ENCODE measurements around the gene TLNRD1.

The TLNRD1 gene

DNA sequence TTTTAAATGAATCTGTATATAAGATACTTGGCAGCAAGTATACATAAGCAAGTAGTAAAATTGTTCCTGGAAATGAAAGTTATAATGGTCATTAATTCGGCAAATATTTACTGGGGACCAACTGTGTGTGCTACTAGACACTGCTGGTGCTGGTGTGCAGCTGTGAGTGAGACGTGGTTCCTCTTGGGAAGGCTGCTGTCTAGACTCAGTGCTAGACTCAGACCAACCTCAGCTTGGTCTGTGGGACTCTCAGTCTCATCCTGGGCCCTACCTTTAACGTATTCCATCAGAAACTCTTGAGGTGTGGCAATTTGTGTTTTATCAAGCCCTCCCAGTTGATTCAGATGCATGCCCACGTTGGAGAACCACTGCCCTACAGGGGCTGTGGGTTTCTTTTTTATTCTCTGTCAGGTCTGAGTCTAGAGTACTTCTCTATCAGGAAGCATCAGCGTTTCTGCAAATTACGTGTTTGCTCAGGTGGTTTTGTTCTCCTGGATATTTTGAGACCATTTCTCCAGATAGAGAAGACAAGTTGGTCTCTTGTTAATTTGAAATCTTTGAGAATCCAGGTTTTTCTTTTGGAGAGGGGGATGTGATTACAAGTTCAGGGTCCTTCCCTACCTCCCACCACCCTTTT is 6.8 kb downstream of the TLNRD1 start:
- H3K27me3 ChIP-seq (ENCODE audit: insufficient read depth, poor library complexity, severe bottlenecking), result no peaks in the 10 kb centered on the region
- H3K27ac ChIP-seq (replicated peaks), result no peak overlapping the region
- no peak for DNase-seq (ENCODE audit: low read depth in 1 of 2, low spot score in 1 of 2)
- no peak overlapping the region for H3K4me3 ChIP-seq (replicated peaks; ENCODE audit: insufficient read depth, low read length)
- TF ChIP-seq, protein P1, sequence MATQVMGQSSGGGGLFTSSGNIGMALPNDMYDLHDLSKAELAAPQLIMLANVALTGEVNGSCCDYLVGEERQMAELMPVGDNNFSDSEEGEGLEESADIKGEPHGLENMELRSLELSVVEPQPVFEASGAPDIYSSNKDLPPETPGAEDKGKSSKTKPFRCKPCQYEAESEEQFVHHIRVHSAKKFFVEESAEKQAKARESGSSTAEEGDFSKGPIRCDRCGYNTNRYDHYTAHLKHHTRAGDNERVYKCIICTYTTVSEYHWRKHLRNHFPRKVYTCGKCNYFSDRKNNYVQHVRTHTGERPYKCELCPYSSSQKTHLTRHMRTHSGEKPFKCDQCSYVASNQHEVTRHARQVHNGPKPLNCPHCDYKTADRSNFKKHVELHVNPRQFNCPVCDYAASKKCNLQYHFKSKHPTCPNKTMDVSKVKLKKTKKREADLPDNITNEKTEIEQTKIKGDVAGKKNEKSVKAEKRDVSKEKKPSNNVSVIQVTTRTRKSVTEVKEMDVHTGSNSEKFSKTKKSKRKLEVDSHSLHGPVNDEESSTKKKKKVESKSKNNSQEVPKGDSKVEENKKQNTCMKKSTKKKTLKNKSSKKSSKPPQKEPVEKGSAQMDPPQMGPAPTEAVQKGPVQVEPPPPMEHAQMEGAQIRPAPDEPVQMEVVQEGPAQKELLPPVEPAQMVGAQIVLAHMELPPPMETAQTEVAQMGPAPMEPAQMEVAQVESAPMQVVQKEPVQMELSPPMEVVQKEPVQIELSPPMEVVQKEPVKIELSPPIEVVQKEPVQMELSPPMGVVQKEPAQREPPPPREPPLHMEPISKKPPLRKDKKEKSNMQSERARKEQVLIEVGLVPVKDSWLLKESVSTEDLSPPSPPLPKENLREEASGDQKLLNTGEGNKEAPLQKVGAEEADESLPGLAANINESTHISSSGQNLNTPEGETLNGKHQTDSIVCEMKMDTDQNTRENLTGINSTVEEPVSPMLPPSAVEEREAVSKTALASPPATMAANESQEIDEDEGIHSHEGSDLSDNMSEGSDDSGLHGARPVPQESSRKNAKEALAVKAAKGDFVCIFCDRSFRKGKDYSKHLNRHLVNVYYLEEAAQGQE (IDR thresholded peaks at IDR 0.05; ENCODE audit: insufficient replicate concordance, low read depth), result no peak
- TF ChIP-seq, protein P2, sequence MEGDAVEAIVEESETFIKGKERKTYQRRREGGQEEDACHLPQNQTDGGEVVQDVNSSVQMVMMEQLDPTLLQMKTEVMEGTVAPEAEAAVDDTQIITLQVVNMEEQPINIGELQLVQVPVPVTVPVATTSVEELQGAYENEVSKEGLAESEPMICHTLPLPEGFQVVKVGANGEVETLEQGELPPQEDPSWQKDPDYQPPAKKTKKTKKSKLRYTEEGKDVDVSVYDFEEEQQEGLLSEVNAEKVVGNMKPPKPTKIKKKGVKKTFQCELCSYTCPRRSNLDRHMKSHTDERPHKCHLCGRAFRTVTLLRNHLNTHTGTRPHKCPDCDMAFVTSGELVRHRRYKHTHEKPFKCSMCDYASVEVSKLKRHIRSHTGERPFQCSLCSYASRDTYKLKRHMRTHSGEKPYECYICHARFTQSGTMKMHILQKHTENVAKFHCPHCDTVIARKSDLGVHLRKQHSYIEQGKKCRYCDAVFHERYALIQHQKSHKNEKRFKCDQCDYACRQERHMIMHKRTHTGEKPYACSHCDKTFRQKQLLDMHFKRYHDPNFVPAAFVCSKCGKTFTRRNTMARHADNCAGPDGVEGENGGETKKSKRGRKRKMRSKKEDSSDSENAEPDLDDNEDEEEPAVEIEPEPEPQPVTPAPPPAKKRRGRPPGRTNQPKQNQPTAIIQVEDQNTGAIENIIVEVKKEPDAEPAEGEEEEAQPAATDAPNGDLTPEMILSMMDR (IDR thresholded peaks at IDR 0.05; ENCODE audit: insufficient read depth, low read length), result no peak
- TF ChIP-seq SPI1 (IDR thresholded peaks at IDR 0.05; ENCODE audit: borderline replicate concordance, low read depth) (no peak), GABPA (IDR thresholded peaks at IDR 0.05; ENCODE audit: low read depth) (no peak), POLR2AphosphoS5 (IDR thresholded peaks at IDR 0.05; ENCODE audit: low read depth) (no peak)

DNA sequence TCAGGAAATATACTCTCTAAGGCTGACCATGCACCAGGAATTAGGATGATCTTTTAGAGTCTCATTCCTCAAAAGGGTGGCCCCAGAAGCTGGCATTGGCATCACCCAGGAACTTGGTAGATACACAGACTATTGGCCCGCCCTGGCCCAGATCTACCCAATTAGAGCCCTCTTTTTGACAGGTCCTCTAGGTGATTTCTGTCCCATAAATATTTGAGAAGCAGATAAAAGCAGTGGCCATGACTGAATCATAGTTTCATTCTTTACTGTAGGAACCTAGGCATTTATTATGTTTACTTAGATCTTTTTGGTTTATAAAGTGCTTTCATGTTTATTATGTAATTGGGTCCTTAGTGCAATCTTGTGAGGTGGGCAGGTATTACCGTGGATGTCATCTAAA is 7.6 kb downstream of the TLNRD1 start:
- Histone ChIP-seq H3K4me3 (replicated peaks; ENCODE audit: insufficient read depth, low read length) (no peak overlapping the region), H3K27ac (replicated peaks) (no peak overlapping the region), H3K27me3 (ENCODE audit: insufficient read depth, poor library complexity, severe bottlenecking) (no peaks in the 10 kb centered on the region)
- TF ChIP-seq POLR2AphosphoS5 (IDR thresholded peaks at IDR 0.05; ENCODE audit: low read depth), result no peak
- TF ChIP-seq, protein P1 (IDR thresholded peaks at IDR 0.05; ENCODE audit: insufficient replicate concordance, low read depth), result no peak
- no peak for TF ChIP-seq SPI1 (IDR thresholded peaks at IDR 0.05; ENCODE audit: borderline replicate concordance, low read depth)
- TF ChIP-seq, protein P2 (IDR thresholded peaks at IDR 0.05; ENCODE audit: insufficient read depth, low read length), result no peak
- no peak for DNase-seq (ENCODE audit: low read depth in 1 of 2, low spot score in 1 of 2)

DNA sequence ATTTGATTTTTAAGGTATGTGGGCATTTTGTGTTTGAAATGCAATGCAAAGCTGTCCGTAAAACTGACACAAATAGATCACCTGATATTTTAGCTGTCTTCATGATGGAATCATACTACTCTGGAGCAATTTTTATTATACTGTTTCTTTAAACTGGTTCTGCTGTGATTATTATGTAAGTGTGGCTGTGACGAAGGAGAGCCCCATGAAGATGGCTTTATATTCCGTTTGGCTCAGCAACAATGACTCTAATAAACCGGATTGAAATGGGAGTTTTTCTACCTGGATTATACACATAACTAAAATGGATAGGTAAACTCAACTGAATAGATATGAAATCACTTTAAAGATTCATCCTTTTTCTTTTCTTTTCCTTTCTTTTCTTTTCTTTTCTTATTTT is 9.4 kb downstream of the TLNRD1 start:
- no peaks in the 10 kb centered on the region for H3K27me3 ChIP-seq (ENCODE audit: insufficient read depth, poor library complexity, severe bottlenecking)
- no peak for TF ChIP-seq GABPA (IDR thresholded peaks at IDR 0.05; ENCODE audit: low read depth)
- TF ChIP-seq, protein P2 (IDR thresholded peaks at IDR 0.05; ENCODE audit: insufficient read depth, low read length), result no peak
- TF ChIP-seq, protein P1 (IDR thresholded peaks at IDR 0.05; ENCODE audit: insufficient replicate concordance, low read depth), result no peak
- no peak for TF ChIP-seq POLR2AphosphoS5 (IDR thresholded peaks at IDR 0.05; ENCODE audit: low read depth)
- DNase-seq (ENCODE audit: low read depth in 1 of 2, low spot score in 1 of 2), result no peak
- no peak overlapping the region for H3K27ac ChIP-seq (replicated peaks)
- H3K4me3 ChIP-seq (replicated peaks; ENCODE audit: insufficient read depth, low read length), result no peak overlapping the region
